ENCODE measurements around the gene KLF18.

GRCh38 chr1:44151332-44151731, 9.9 kb upstream of the KLF18 start:
- TF ChIP-seq POLR2A (IDR thresholded peaks at IDR 0.05): no peak
- TF ChIP-seq CTCF (IDR thresholded peaks at IDR 0.05): no peak
